MCF 10A (cell line): ENCODE measurements around the gene ZFP62. TPM values are rescaled to one million over a fixed set of nuclear protein-coding genes. Genes with fewer than 3 reads are reported as not detected.

Experiments
- BruUV-seq: library from RNA; stranded (reverse); fragments of 400-500 nt; replicated peaks from 2 replicates; lab custom pipeline; 2021; lab: Mats Ljungman, UMichigan
- CTCF ChIA-PET: fragments of 300-600 bp; sonication (Branson Sonifier 250); formaldehyde crosslinking; extraction: SDS; loops from one replicate; lab custom pipeline; 2021; ENCODE audit warnings: antibody characterized with exemption, inconsistent platforms; lab: Yijun Ruan, JAX
- POLR2A ChIA-PET: fragments of 300-600, 350-650 bp; sonication (Branson Sonifier 250); formaldehyde crosslinking; extraction: SDS; loops from one replicate; lab custom pipeline; 2020; ENCODE audit warnings: antibody characterized with exemption, inconsistent platforms; lab: Yijun Ruan, JAX
- DNase-seq: peaks from one replicate; pipeline ENCODE4 v3.0.0-alpha.2; 2018; ENCODE audit not compliant: unreplicated experiment
- H3K27ac Mint-ChIP-seq: one replicate; pipeline ENCODE4 v1.8.0; 2022; ENCODE audit warnings: mild to moderate bottlenecking, low read depth, mixed read lengths; ENCODE audit not compliant: unreplicated experiment
- H3K27me3 Mint-ChIP-seq: one replicate; pipeline ENCODE4 v1.8.0; 2022; ENCODE audit warnings: mixed read lengths; ENCODE audit not compliant: insufficient read depth, unreplicated experiment
- H3K36me3 Mint-ChIP-seq: one replicate; pipeline ENCODE4 v1.8.0; 2022; ENCODE audit warnings: mild to moderate bottlenecking, moderate library complexity, mixed read lengths; ENCODE audit not compliant: insufficient read depth, unreplicated experiment
- H3K4me1 Mint-ChIP-seq: one replicate; pipeline ENCODE4 v1.8.0; 2022; ENCODE audit warnings: mixed read lengths; ENCODE audit not compliant: insufficient read depth, unreplicated experiment
- H3K4me3 Mint-ChIP-seq: one replicate; pipeline ENCODE4 v1.8.0; 2022; ENCODE audit warnings: mild to moderate bottlenecking, moderate library complexity, mixed read lengths; ENCODE audit not compliant: unreplicated experiment
- H3K9me3 Mint-ChIP-seq: one replicate; pipeline ENCODE4 v1.8.0; 2022; ENCODE audit warnings: mixed read lengths; ENCODE audit not compliant: unreplicated experiment
- CTCF ChIP-seq: fragments of 200-600 bp; IDR thresholded peaks from one replicate; pipeline ENCODE4 v1.8.0; 2022; ENCODE audit warnings: antibody characterized with exemption, mild to moderate bottlenecking; ENCODE audit not compliant: unreplicated experiment
- intact Hi-C: fragments of 100-400 bp; cut with micrococcal nuclease; formaldehyde crosslinking; loops from 2 replicates; pipeline ENCODE4 v1.14.1; 2022
- total RNA-seq: library from RNA; stranded (reverse); gene quantifications from 2 replicates; pipeline ENCODE4 v1.2.3, GENCODE V29; 2022

Gene ZFP62
- total RNA-seq, 1 experiment from 2014 or later, result 31.2 TPM

- H3K9me3 Mint-ChIP-seq, result no peaks in the 10 kb centered on the region
- no peak overlapping the region for H3K27ac Mint-ChIP-seq
- H3K27me3 Mint-ChIP-seq, result no peaks in the 10 kb centered on the region
- CTCF ChIA-PET, result interaction anchor here (2.4 kb wide), 1 partner anchor 11 kb away, joined by 12 read pairs; no protein-coding TSS in a partner anchor
- H3K4me1 Mint-ChIP-seq, result peaks cover 31% of the 10 kb centered on the region
- no peaks in the 10 kb centered on the region for H3K36me3 Mint-ChIP-seq
- POLR2A ChIA-PET, result interaction anchor here (1.0 to 6.6 kb wide), 4 partner anchors 8 to 48 kb away, joined by 3 to 78 read pairs (median 72); partner anchors contain the start of genes MGAT1 and ZFP62
- intact Hi-C loops, result no loop called here
- no TSS peak for BruUV-seq
- no peak overlapping the region for H3K4me3 Mint-ChIP-seq
- DNase-seq, result no peak
- TF ChIP-seq CTCF, result no peak
These were observed 47.7 kb downstream of the ZFP62 start for GRCh38 chr5:180813420-180813819.

- no peak for TF ChIP-seq CTCF
- BruUV-seq, result no TSS peak
- DNase-seq, result peak; percentile 55
- Mint-ChIP-seq H3K27me3 (no peaks in the 10 kb centered on the region), H3K4me1 (peaks cover 48% of the 10 kb centered on the region), H3K36me3 (peaks cover 9% of the 10 kb centered on the region), H3K27ac (peak overlapping the region; percentile 75), H3K9me3 (no peaks in the 10 kb centered on the region), H3K4me3 (peak overlapping the region; percentile 80)
- ChIA-PET POLR2A (interaction anchor here (0.6 to 6.6 kb wide), 13 partner anchors 10 to 432 kb away, joined by 3 to 78 read pairs (median 3); partner anchors contain the start of genes MGAT1, RACK1 and ZFP62), CTCF (interaction anchor here (0.7 to 3.2 kb wide), 4 partner anchors 11 to 57 kb away, joined by 3 to 10 read pairs (median 6); no protein-coding TSS in a partner anchor)
- intact Hi-C loops, result no loop called here
These were observed 49.4 kb downstream of the ZFP62 start for GRCh38 chr5:180811623-180812124.

- TF ChIP-seq CTCF, result no peak
- no TSS peak for BruUV-seq
- no peak for DNase-seq
- Mint-ChIP-seq H3K4me3 (peak overlapping the region; percentile 80), H3K27me3 (no peaks in the 10 kb centered on the region), H3K9me3 (no peaks in the 10 kb centered on the region), H3K4me1 (peaks cover 53% of the 10 kb centered on the region), H3K27ac (peak overlapping the region; percentile 75), H3K36me3 (peaks cover 15% of the 10 kb centered on the region)
- CTCF ChIA-PET, result interaction anchor here (1.6 to 3.2 kb wide), 2 partner anchors 10 to 58 kb away, joined by 5 to 10 read pairs; no protein-coding TSS in a partner anchor
- intact Hi-C loops, result no loop called here
- POLR2A ChIA-PET, result interaction anchor here (0.6 to 6.6 kb wide), 34 partner anchors 10 to 451 kb away, joined by 3 to 78 read pairs (median 4); partner anchors contain the start of genes MGAT1, RACK1, TRIM41 and ZFP62
These were observed 50.0 kb downstream of the ZFP62 start for GRCh38 chr5:180810959-180811622.
